HepG2 (cell line): Measurements from ENCODE around the gene SLC2A10. TPM values are rescaled to one million over a fixed set of nuclear protein-coding genes. Genes with fewer than 3 reads are reported as not detected.
A peak's percentile ranks its signal among the peaks of the same experiment; 100 is the strongest.

Experiments used
- ATAC-seq: fragments of 200-7000 bp; cut with Tn5 transposase; 3 replicates; pipeline ENCODE4 v1.9.1; 2020; ENCODE audit warnings: mild to moderate bottlenecking, moderate library complexity
- BruUV-seq: library from RNA; stranded (reverse); fragments of 400-500 nt; replicated peaks from 2 replicates; lab custom pipeline; 2021; lab: Mats Ljungman, UMichigan
- CTCF ChIA-PET: fragments of 300-600 bp; formaldehyde crosslinking; extraction: SDS; loops from one replicate; lab custom pipeline; 2021; ENCODE audit warnings: low total read pairs, inconsistent platforms, low intra/inter-chr PET ratio; lab: Yijun Ruan, JAX
- POLR2A ChIA-PET: fragments of 350-600 bp; sonication (Branson Sonifier 250); formaldehyde crosslinking; loops from one replicate; lab custom pipeline; 2020; ENCODE audit warnings: antibody characterized with exemption, inconsistent platforms; lab: Yijun Ruan, JAX
- DNase-seq: peaks from one replicate; pipeline ENCODE4 v3.0.0-alpha.2; 2015; ENCODE audit warnings: low spot score
- FAIRE-seq: peaks from 3 replicates; lab custom pipeline; 2011; peaks lifted over from hg19 to GRCh38; lab: Jason Lieb, UNC
- H2AFZ ChIP-seq: one replicate; pipeline ENCODE4 v1.6.1; 2011; ENCODE audit warnings: low read length, inconsistent platforms
- H3K27ac ChIP-seq: fragments of 300-600 bp; 3 replicates; pipeline ENCODE4 v1.8.0; 2011; ENCODE audit warnings: mixed run types, mild to moderate bottlenecking, mixed read lengths, low read length, inconsistent platforms; ENCODE audit not compliant: insufficient read depth; ENCODE audit errors: extremely low read length
- H3K27me3 ChIP-seq, 2 experiments: fragments of 200-600 bp in 1 of 2; 2 replicates in 1 of 2; 3 replicates in 1 of 2; pipeline versions ENCODE4 v1.6.0 to v1.8.0; 2011; ENCODE audit warnings: low read length in 2 of 2, mild to moderate bottlenecking in 2 of 2, moderate library complexity in 2 of 2, inconsistent platforms in 1 of 2; ENCODE audit not compliant: insufficient read depth in 2 of 2, control insufficient read depth in 1 of 2
- H3K36me3 ChIP-seq, 2 experiments: fragments of 200-600 bp in 1 of 2; replicated peaks in 1 of 2; 2 replicates in 1 of 2; 3 replicates in 1 of 2; pipeline versions ENCODE4 v1.5.1 to v1.8.0; 2011; ENCODE audit warnings: low read length in 2 of 2, inconsistent platforms in 1 of 2; ENCODE audit not compliant: insufficient read depth in 2 of 2, control insufficient read depth in 1 of 2
- H3K4me1 ChIP-seq: 2 replicates; pipeline ENCODE4 v1.5.1; 2012; ENCODE audit warnings: low read length, inconsistent platforms; ENCODE audit not compliant: insufficient read depth
- H3K4me2 ChIP-seq: 2 replicates; pipeline ENCODE4 v1.6.0; 2011; ENCODE audit warnings: low read depth, low read length, inconsistent platforms
- H3K4me3 ChIP-seq, 3 experiments: fragments of 200-600 bp in 1 of 3; sonication (generic), shearing (Covaris generic) in 1 of 3; replicated peaks in 1 of 3; 2 replicates each; pipeline ENCODE4 v1.5.1; 2011 to 2016; ENCODE audit warnings: low read length in 3 of 3, inconsistent platforms in 2 of 3, low read depth in 2 of 3, mild to moderate bottlenecking in 2 of 3, control low read depth in 1 of 3, mixed read lengths in 1 of 3; ENCODE audit not compliant: insufficient read depth in 1 of 3
- H3K79me2 ChIP-seq: one replicate; pipeline ENCODE4 v1.6.1; 2011; ENCODE audit warnings: low read length, inconsistent platforms; ENCODE audit not compliant: insufficient read depth
- H3K9ac ChIP-seq: 2 replicates; pipeline ENCODE4 v1.6.0; 2011; ENCODE audit warnings: mild to moderate bottlenecking, low read depth, low read length, inconsistent platforms; ENCODE audit not compliant: insufficient read depth
- H3K9me3 ChIP-seq: 2 replicates; pipeline ENCODE4 v1.5.1; 2012; ENCODE audit warnings: mild to moderate bottlenecking, low read length
- H4K20me1 ChIP-seq: 2 replicates; pipeline ENCODE4 v1.6.0; 2011; ENCODE audit warnings: inconsistent platforms, mild to moderate bottlenecking, low read length, moderate library complexity; ENCODE audit not compliant: insufficient read depth
- AGO2 ChIP-seq: fragments of 200-400 bp; formaldehyde crosslinking; optimal IDR thresholded peaks from 2 replicates; pipeline ENCODE3; 2017; ENCODE audit warnings: mild to moderate bottlenecking, low read depth, low read length, moderate library complexity
- ATF5 ChIP-seq: sonication (generic); formaldehyde crosslinking; IDR thresholded peaks from 2 replicates; pipeline ENCODE4 v1.4.0; 2020; ENCODE audit warnings: mild to moderate bottlenecking, low read depth, missing genetic modification reagents
- CREB1 ChIP-seq, 2 experiments: fragments of 450-650 bp in 1 of 2; IDR thresholded peaks; 2 replicates each; pipeline ENCODE4 v1.6.1; 2016 to 2017; ENCODE audit warnings: control low read depth in 1 of 2, mild to moderate bottlenecking in 1 of 2, missing compliant biosample characterization in 1 of 2, missing genetic modification characterization in 1 of 2
- CTCF ChIP-seq: sonication (generic); formaldehyde crosslinking; IDR thresholded peaks from 2 replicates; pipeline ENCODE4 v1.5.0; 2020; ENCODE audit warnings: mild to moderate bottlenecking, missing genetic modification reagents, moderate library complexity
- HES4 ChIP-seq: sonication (generic); formaldehyde crosslinking; IDR thresholded peaks from 2 replicates; pipeline ENCODE4 v1.9.0; 2021; ENCODE audit warnings: mild to moderate bottlenecking, missing genetic modification reagents, borderline replicate concordance
- HOXA7 ChIP-seq: sonication (generic); formaldehyde crosslinking; IDR thresholded peaks from 2 replicates; pipeline ENCODE4 v1.8.1; 2022; ENCODE audit warnings: mild to moderate bottlenecking, missing genetic modification reagents, moderate library complexity
- KLF13 ChIP-seq: sonication (generic); formaldehyde crosslinking; IDR thresholded peaks from 2 replicates; pipeline ENCODE4 v1.4.0; 2020; ENCODE audit warnings: mild to moderate bottlenecking, missing genetic modification reagents
- MIER3 ChIP-seq: IDR thresholded peaks from 2 replicates; pipeline ENCODE4 v1.6.1; 2016; ENCODE audit warnings: missing compliant biosample characterization, borderline replicate concordance
- PHF20 ChIP-seq: sonication (generic); formaldehyde crosslinking; IDR thresholded peaks from 2 replicates; pipeline ENCODE4 v1.5.0; 2020; ENCODE audit warnings: mild to moderate bottlenecking, missing genetic modification reagents
- RXRA ChIP-seq: sonication (generic); formaldehyde crosslinking; IDR thresholded peaks from 2 replicates; pipeline ENCODE4 v1.5.1; 2020; ENCODE audit warnings: missing genetic modification reagents
- SNAI1 ChIP-seq: sonication (generic); formaldehyde crosslinking; IDR thresholded peaks from 2 replicates; pipeline ENCODE4 v1.5.0; 2020; ENCODE audit warnings: mild to moderate bottlenecking, missing genetic modification reagents, borderline replicate concordance
- SOX6 ChIP-seq, 2 experiments: fragments of 450-650 bp in 1 of 2; sonication (generic) in 1 of 2; formaldehyde crosslinking in 1 of 2; IDR thresholded peaks; 2 replicates each; pipeline versions ENCODE4 v1.4.0 to v1.6.1; 2017 to 2020; ENCODE audit warnings: antibody characterized with exemption in 1 of 2, mild to moderate bottlenecking in 1 of 2, missing genetic modification reagents in 1 of 2
- SRY ChIP-seq: sonication (generic); formaldehyde crosslinking; IDR thresholded peaks from 2 replicates; pipeline ENCODE4 v1.8.0; 2022; ENCODE audit warnings: mild to moderate bottlenecking, missing genetic modification reagents
- ZFYVE20 ChIP-seq: sonication (generic); formaldehyde crosslinking; IDR thresholded peaks from 2 replicates; pipeline ENCODE4 v1.8.0; 2023; ENCODE audit warnings: low read depth, mild to moderate bottlenecking, moderate library complexity, missing genetic modification reagents, borderline replicate concordance
- ZKSCAN5 ChIP-seq: sonication (generic); formaldehyde crosslinking; IDR thresholded peaks from 2 replicates; pipeline ENCODE4 v1.5.1; 2020; ENCODE audit warnings: mild to moderate bottlenecking, missing genetic modification reagents
- ZNF691 ChIP-seq: sonication (generic); formaldehyde crosslinking; IDR thresholded peaks from 2 replicates; pipeline ENCODE4 v1.4.0; 2020; ENCODE audit warnings: missing genetic modification reagents, low read depth, mild to moderate bottlenecking, borderline replicate concordance
- ZNF709 ChIP-seq: sonication (generic); formaldehyde crosslinking; IDR thresholded peaks from 2 replicates; pipeline ENCODE4 v1.5.0; 2020; ENCODE audit warnings: mild to moderate bottlenecking, missing genetic modification reagents
- ZNF777 ChIP-seq: sonication (generic); formaldehyde crosslinking; IDR thresholded peaks from 2 replicates; pipeline ENCODE4 v1.4.0; 2020; ENCODE audit warnings: missing genetic modification reagents
- ZNF790 ChIP-seq: sonication (generic); formaldehyde crosslinking; IDR thresholded peaks from 2 replicates; pipeline ENCODE4 v1.8.0; 2022; ENCODE audit warnings: missing genetic modification reagents, mild to moderate bottlenecking, borderline replicate concordance
- WGBS: methylation state at CpG from one replicate; pipeline ENCODE4 v1.1.6; 2017; ENCODE audit warnings: low lambda C conversion rate; 5-methylcytosine and 5-hydroxymethylcytosine counted together
- in situ Hi-C: cut with HindIII; loops from 2 replicates; pipeline ENCODE4 v1.10.0; 2017; ENCODE audit warnings: low pct_unique_long_range_greater_than_20kb; ENCODE audit not compliant: extremely low pct_ligation_motif_present
- intact Hi-C: fragments of 100-400 bp; cut with micrococcal nuclease; formaldehyde crosslinking; loops from one replicate; pipeline ENCODE4 v1.10.0; 2022; ENCODE audit not compliant: unreplicated experiment
- polyA plus RNA-seq, 8 experiments: library from polyadenylated mRNA; depleted of rRNA in 3 of 8; stranded (reverse) in 7 of 8; unstranded in 1 of 8; fragments of >200 nt; fragmentation: Illumina TruSeq in 4 of 8; extraction: Trizol in 4 of 8; gene quantifications; 2 replicates each; pipeline versions ENCODE4 v1.2.1 to v1.2.3, GENCODE V29; 2011 to 2016; ENCODE audit warnings: low read depth in 4 of 8, missing spikeins in 1 of 8, mixed read lengths in 1 of 8; ENCODE audit not compliant: insufficient read depth in 1 of 8
- total RNA-seq, 5 experiments: library from RNA; depleted of rRNA; stranded (reverse); fragments of >200 nt; fragmentation: Illumina TruSeq; extraction: Trizol; gene quantifications; 2 replicates each; pipeline ENCODE4 v1.2.3, GENCODE V29; 2016; ENCODE audit warnings: low read depth in 1 of 5

Gene SLC2A10
- total and polyA plus RNA-seq, 2 of the 13 experiments (the other 11 are each of a cell fraction or from before 2014, with no cell fraction given), result 16.0 to 18.4 TPM

- TF ChIP-seq HES4 (CRISPR knock-in tag), result peak; percentile 94; the same call in 1 of the 2 replicates
- TF ChIP-seq SRY, result peak; percentile 97; the same call in 1 of the 2 replicates
- peak; percentile 74 for TF ChIP-seq KLF13 (CRISPR knock-in tag)
- no peak; the same call in 1 of the 2 replicates for TF ChIP-seq ZNF777 (CRISPR knock-in tag)
- TF ChIP-seq MIER3, result peak; percentile 71
- TF ChIP-seq ZNF790 (CRISPR knock-in tag), result no peak; the same call in 1 of the 2 replicates
- TF ChIP-seq ZNF709 (CRISPR knock-in tag), result no peak
- peak; percentile 95 for TF ChIP-seq AGO2
- no peak for TF ChIP-seq ZFYVE20 (CRISPR knock-in tag)
- TF ChIP-seq ATF5 (CRISPR knock-in tag), result peak; percentile 24; the same call in 1 of the 2 replicates
Observed at GRCh38 chr20:46689082-46689753, 20.2 kb upstream of the SLC2A10 start, which contains the start of gene TP53RK (continued).

GRCh38 chr20:46689754-46690085 is 19.7 kb upstream of the SLC2A10 start:
- no TSS peak for BruUV-seq
- ChIA-PET CTCF (no interaction called here), POLR2A (interaction anchor here (0.6 to 2.2 kb wide), 19 partner anchors 15 to 1377 kb away, joined by 3 to 10 read pairs (median 4); no protein-coding TSS in a partner anchor)
- WGBS, result 1% methylated on average over 12 of the region's 12 CpGs
- H3K79me2 ChIP-seq, result peaks cover 35% of the 10 kb centered on the region
- H3K9ac ChIP-seq, result peak overlapping the region; percentile 90
- intact Hi-C loops, result loop anchor here (1.0 kb wide), 1 partner anchor 19 kb away; no protein-coding TSS in a partner anchor
- H3K27me3 ChIP-seq, result peaks cover 0 to 5% of the 10 kb centered on the region in 2 experiments; a peak in 1 of 5 replicates
- peak overlapping the region; percentile 69 to 90 (median 87) for H3K4me3 ChIP-seq
- peak overlapping the region; percentile 89 for H3K4me2 ChIP-seq
- H3K9me3 ChIP-seq, result no peaks in the 10 kb centered on the region
- peaks cover 66% of the 10 kb centered on the region for H3K4me1 ChIP-seq
- H3K27ac ChIP-seq, result peak overlapping the region; percentile 72
- ATAC-seq, result peak; percentile 62
- peak overlapping the region; percentile 81 for H2AFZ ChIP-seq
- peaks cover 3 to 10% of the 10 kb centered on the region in 2 experiments; a peak in 3 of 5 replicates for H3K36me3 ChIP-seq
- in situ Hi-C loops, result no loop called here
- no peak for FAIRE-seq
- DNase-seq, result no peak
- H4K20me1 ChIP-seq, result no peaks in the 10 kb centered on the region
- no peak for TF ChIP-seq HOXA7
- no peak for TF ChIP-seq CTCF
- no peak; the same call in 1 of the 2 replicates for TF ChIP-seq ZNF691 (CRISPR knock-in tag)
- TF ChIP-seq SNAI1, result peak; percentile 16; the same call in 1 of the 2 replicates
- TF ChIP-seq ZKSCAN5, result 0 out of 2 replicates have a peak, but pooled peaks have one; percentile 12
- no peak for TF ChIP-seq SOX6 (IDR thresholded peaks at IDR 0.05)
- TF ChIP-seq SOX6 (CRISPR knock-in tag; IDR thresholded peaks at IDR 0.05), result peak; percentile 17; the same call in 1 of the 2 replicates
- no peak for TF ChIP-seq SRY
- TF ChIP-seq RXRA (CRISPR knock-in tag), result no peak
- no peak for TF ChIP-seq PHF20 (CRISPR knock-in tag)
- TF ChIP-seq CREB1 (IDR thresholded peaks at IDR 0.05), result no peak
- TF ChIP-seq CREB1 (CRISPR knock-in tag; IDR thresholded peaks at IDR 0.05), result no peak; the same call in none of the 2 replicates
